PC-3 (cell line): ENCODE results near the gene ETV3L.
"Not testable (repeated sequence)": the region's sequence is repeated elsewhere in the genome, so short reads cannot be mapped to it uniquely, and the experiment has no call there.

Experiments used
- EZH2 ChIP-seq: fragments of 300-600 bp; sonication (generic); IDR thresholded peaks from one replicate; pipeline ENCODE4 v1.6.1; 2017; ENCODE audit warnings: antibody characterized with exemption, mild to moderate bottlenecking, low read length; ENCODE audit not compliant: unreplicated experiment
- EZH2phosphoT487 ChIP-seq: fragments of 300-600 bp; sonication (generic); IDR thresholded peaks from 2 replicates; pipeline ENCODE4 v1.6.1; 2018; ENCODE audit warnings: mild to moderate bottlenecking, antibody characterized with exemption, low read length, borderline replicate concordance
- TF ChIP-seq, protein P1 (sequence below): fragments of 300-600 bp; sonication (generic); conservative IDR thresholded peaks from 2 replicates; pipeline ENCODE4 v1.5.1; 2017; ENCODE audit warnings: antibody characterized with exemption, low read depth, mild to moderate bottlenecking, low read length

DNA sequence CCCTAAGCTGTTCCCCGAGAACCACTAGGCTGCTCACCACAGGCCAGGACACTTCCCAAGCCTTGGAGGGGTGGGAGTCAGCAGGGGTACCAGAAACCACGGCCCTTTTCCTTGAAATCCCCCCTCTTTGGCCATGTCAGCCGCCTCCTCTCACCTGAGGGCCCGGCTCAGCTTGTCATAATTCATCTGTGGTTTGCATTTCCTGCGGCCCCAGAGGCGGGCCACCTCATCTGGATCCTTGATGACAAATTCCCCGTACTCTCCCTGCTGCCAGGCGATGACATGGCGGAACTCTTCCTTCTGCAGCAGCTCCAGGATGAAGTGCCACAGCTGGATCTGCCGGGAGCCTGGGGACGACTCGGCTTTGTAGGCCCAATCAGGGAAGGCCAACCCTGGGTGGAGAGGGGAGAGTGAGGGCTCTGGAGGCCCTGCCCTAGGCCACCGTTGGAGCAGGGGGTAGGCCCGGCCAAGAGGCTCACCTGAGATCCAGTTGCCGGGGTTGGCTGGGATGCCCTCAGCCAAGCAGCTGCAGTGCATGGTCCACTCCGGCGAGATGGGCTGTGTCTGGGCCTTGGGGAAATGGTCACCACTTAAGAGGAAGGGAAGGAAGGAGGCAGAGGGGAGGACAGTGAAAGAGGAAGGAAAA is 498 bp downstream of the ETV3L start:
- TF ChIP-seq, protein P1, sequence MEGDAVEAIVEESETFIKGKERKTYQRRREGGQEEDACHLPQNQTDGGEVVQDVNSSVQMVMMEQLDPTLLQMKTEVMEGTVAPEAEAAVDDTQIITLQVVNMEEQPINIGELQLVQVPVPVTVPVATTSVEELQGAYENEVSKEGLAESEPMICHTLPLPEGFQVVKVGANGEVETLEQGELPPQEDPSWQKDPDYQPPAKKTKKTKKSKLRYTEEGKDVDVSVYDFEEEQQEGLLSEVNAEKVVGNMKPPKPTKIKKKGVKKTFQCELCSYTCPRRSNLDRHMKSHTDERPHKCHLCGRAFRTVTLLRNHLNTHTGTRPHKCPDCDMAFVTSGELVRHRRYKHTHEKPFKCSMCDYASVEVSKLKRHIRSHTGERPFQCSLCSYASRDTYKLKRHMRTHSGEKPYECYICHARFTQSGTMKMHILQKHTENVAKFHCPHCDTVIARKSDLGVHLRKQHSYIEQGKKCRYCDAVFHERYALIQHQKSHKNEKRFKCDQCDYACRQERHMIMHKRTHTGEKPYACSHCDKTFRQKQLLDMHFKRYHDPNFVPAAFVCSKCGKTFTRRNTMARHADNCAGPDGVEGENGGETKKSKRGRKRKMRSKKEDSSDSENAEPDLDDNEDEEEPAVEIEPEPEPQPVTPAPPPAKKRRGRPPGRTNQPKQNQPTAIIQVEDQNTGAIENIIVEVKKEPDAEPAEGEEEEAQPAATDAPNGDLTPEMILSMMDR: not testable (repeated sequence)
- TF ChIP-seq EZH2phosphoT487, EZH2: not testable (repeated sequence)
